ENCODE measurements around the gene MICAL3. TPM values are rescaled to one million over a fixed set of nuclear protein-coding genes. Genes with fewer than 3 reads are reported as not detected.

MICAL3 gene
- polyA plus RNA-seq, 1 of the 3 experiments (the other 2 are of a cell fraction) = 83.1 TPM

DNA sequence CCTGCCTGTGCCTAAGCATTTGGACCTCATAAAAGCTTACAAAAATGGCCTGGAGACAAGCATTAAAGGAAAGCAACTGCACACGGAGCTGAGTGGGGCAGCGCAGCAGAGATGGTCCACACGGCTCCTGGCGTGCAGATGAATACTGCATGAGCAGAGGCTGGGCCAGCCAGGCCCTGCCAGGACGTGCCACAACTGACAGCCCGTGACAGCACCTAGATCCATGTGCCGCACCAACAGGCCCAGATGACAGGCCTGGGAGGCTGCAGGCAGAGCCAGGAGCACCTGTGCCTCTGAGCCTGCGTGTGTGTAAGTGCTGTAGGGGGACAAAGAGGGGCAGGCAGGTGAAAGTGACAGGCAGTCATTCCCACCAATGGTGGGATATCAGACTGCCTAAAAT is 33.4 kb downstream of the MICAL3 start:
- ChIA-PET POLR2A (no interaction called here), CTCF (no interaction called here)
- Histone ChIP-seq H3K4me3 (ENCODE audit: low read depth in 2 of 2, low read length in 1 of 2) (no peak overlapping the region), H3F3A (replicated peaks; ENCODE audit: insufficient read depth) (peaks cover 23% of the 10 kb centered on the region), H3K9ac (no peak overlapping the region), H2AFZ (ENCODE audit: low read depth) (no peak overlapping the region), H3K27ac (ENCODE audit: low read depth in 2 of 2, low read length in 1 of 2) (no peak overlapping the region), H3K79me2 (ENCODE audit: insufficient read depth) (peaks cover 94% of the 10 kb centered on the region), H4K20me1 (ENCODE audit: insufficient read depth) (peaks cover 84% of the 10 kb centered on the region), H3K36me3 (replicated peaks in 1 of 2; ENCODE audit: control insufficient read depth in 1 of 2, insufficient read depth in 2 of 2, low read length in 1 of 2) (no peaks in the 10 kb centered on the region), H3K27me3 (ENCODE audit: insufficient read depth) (no peaks in the 10 kb centered on the region), H3K9me2 (no peaks in the 10 kb centered on the region), H3K4me1 (ENCODE audit: control insufficient read depth in 1 of 2, insufficient read depth in 2 of 2, low read depth in 1 of 2, low read length in 1 of 2) (peaks cover 19 to 29% of the 10 kb centered on the region in 2 experiments; a peak in 3 of 4 replicates), H3K9me3 (no peaks in the 10 kb centered on the region), H3K4me2 (no peak overlapping the region)
- WGBS (ENCODE audit: low lambda C conversion rate) = 96% methylated on average over 8 of the region's 8 CpGs
- no peak for DNase-seq
- TF ChIP-seq MXI1 (IDR thresholded peaks at IDR 0.05; ENCODE audit: low read depth, low read length) (peak; percentile 45; the same call in 1 of the 2 replicates), FOXJ3 (CRISPR knock-in tag; IDR thresholded peaks at IDR 0.05) (no peak), YY1 (IDR thresholded peaks at IDR 0.05; ENCODE audit: low read depth) (no peak), JUND (IDR thresholded peaks at IDR 0.05) (no peak)
- TF ChIP-seq, protein P1, sequence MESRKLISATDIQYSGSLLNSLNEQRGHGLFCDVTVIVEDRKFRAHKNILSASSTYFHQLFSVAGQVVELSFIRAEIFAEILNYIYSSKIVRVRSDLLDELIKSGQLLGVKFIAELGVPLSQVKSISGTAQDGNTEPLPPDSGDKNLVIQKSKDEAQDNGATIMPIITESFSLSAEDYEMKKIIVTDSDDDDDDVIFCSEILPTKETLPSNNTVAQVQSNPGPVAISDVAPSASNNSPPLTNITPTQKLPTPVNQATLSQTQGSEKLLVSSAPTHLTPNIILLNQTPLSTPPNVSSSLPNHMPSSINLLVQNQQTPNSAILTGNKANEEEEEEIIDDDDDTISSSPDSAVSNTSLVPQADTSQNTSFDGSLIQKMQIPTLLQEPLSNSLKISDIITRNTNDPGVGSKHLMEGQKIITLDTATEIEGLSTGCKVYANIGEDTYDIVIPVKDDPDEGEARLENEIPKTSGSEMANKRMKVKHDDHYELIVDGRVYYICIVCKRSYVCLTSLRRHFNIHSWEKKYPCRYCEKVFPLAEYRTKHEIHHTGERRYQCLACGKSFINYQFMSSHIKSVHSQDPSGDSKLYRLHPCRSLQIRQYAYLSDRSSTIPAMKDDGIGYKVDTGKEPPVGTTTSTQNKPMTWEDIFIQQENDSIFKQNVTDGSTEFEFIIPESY (IDR thresholded peaks at IDR 0.05; ENCODE audit: borderline replicate concordance, low read depth) = no peak

DNA sequence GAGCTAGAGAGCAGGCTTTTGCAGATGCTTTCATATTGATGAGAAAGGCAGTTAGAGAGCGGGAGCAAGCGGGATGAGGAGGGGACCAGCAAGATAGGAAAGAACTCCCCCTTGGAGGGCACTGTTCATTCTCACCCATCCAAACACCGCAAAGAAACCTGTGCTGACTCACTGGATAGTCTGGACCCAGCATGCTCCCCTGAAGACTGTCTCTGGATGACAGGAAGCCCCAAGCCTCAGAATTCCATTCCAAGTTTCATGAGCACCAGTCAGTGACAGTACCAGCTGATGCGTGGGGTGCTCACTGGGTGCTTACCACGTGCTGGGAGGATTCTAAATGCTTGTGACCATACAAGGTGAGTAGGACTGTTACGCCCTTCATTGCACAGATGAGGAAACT is 34.2 kb downstream of the MICAL3 start:
- Histone ChIP-seq H3K79me2 (ENCODE audit: insufficient read depth) (peaks cover 94% of the 10 kb centered on the region), H4K20me1 (ENCODE audit: insufficient read depth) (peaks cover 83% of the 10 kb centered on the region), H3K27ac (ENCODE audit: low read depth in 2 of 2, low read length in 1 of 2) (0 out of 4 replicates have a peak overlapping the region, but pooled peaks of 1 of the 2 experiments have one; percentile 6), H2AFZ (ENCODE audit: low read depth) (no peak overlapping the region), H3K36me3 (replicated peaks in 1 of 2; ENCODE audit: control insufficient read depth in 1 of 2, insufficient read depth in 2 of 2, low read length in 1 of 2) (no peaks in the 10 kb centered on the region), H3F3A (replicated peaks; ENCODE audit: insufficient read depth) (peaks cover 23% of the 10 kb centered on the region), H3K27me3 (ENCODE audit: insufficient read depth) (no peaks in the 10 kb centered on the region), H3K9me3 (no peaks in the 10 kb centered on the region), H3K4me1 (ENCODE audit: control insufficient read depth in 1 of 2, insufficient read depth in 2 of 2, low read depth in 1 of 2, low read length in 1 of 2) (peaks cover 20 to 29% of the 10 kb centered on the region in 2 experiments; a peak in 3 of 4 replicates), H3K4me3 (ENCODE audit: low read depth in 2 of 2, low read length in 1 of 2) (no peak overlapping the region), H3K9ac (no peak overlapping the region), H3K9me2 (no peaks in the 10 kb centered on the region), H3K4me2 (0 out of 2 replicates have a peak overlapping the region, but pooled peaks have one; percentile 50)
- TF ChIP-seq ELF1 (IDR thresholded peaks at IDR 0.05) (no peak), POLR2AphosphoS5 (IDR thresholded peaks at IDR 0.05; ENCODE audit: low read depth, low read length) (no peak), MXI1 (IDR thresholded peaks at IDR 0.05; ENCODE audit: low read depth, low read length) (no peak), SIN3A (IDR thresholded peaks at IDR 0.05; ENCODE audit: borderline replicate concordance, low read depth, low read length) (no peak)
- TF ChIP-seq, protein P2, sequence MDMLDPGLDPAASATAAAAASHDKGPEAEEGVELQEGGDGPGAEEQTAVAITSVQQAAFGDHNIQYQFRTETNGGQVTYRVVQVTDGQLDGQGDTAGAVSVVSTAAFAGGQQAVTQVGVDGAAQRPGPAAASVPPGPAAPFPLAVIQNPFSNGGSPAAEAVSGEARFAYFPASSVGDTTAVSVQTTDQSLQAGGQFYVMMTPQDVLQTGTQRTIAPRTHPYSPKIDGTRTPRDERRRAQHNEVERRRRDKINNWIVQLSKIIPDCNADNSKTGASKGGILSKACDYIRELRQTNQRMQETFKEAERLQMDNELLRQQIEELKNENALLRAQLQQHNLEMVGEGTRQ (IDR thresholded peaks at IDR 0.05; ENCODE audit: borderline replicate concordance, low read depth, low read length) = no peak
- TF ChIP-seq, protein P3, sequence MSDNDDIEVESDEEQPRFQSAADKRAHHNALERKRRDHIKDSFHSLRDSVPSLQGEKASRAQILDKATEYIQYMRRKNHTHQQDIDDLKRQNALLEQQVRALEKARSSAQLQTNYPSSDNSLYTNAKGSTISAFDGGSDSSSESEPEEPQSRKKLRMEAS (IDR thresholded peaks at IDR 0.05; ENCODE audit: low read depth) = 0 out of 2 replicates have a peak, but pooled peaks have one; percentile 14
- 81% methylated on average over 6 of the region's 6 CpGs for WGBS (ENCODE audit: low lambda C conversion rate)
- POLR2A ChIA-PET = no interaction called here
- CTCF ChIA-PET = interaction anchor here (1.8 kb wide), 1 partner anchor 160 kb away, joined by 6 read pairs; no protein-coding TSS in a partner anchor
- DNase-seq = no peak
